MG63 (cell line): Measurements from ENCODE around the gene AIG1. TPM values are rescaled to one million over a fixed set of nuclear protein-coding genes. Genes with fewer than 3 reads are reported as not detected.

ENCODE experiments used
- DNase-seq: peaks from one replicate; pipeline ENCODE4 v3.0.0-alpha.2; 2020
- H3K27me3 ChIP-seq: fragments of 250-450 bp; sonication (Bioruptor Pico); 2 replicates; pipeline ENCODE4 v1.5.1; 2020; ENCODE audit warnings: mild to moderate bottlenecking, moderate library complexity
- H3K36me3 ChIP-seq: fragments of 250-450 bp; sonication (Bioruptor Pico); 2 replicates; pipeline ENCODE4 v1.5.1; 2020; ENCODE audit warnings: mild to moderate bottlenecking, moderate library complexity
- H3K4me3 ChIP-seq: fragments of 250-450 bp; sonication (Bioruptor Pico); 2 replicates; pipeline ENCODE4 v1.5.1; 2020; ENCODE audit warnings: mild to moderate bottlenecking, moderate library complexity
- H3K9me3 ChIP-seq: fragments of 250-450 bp; sonication (Bioruptor Pico); 2 replicates; pipeline ENCODE4 v1.5.1; 2020; ENCODE audit warnings: mild to moderate bottlenecking, moderate library complexity
- total RNA-seq: library from RNA; depleted of rRNA; stranded (reverse); fragments of >200 nt; shearing (Covaris generic); gene quantifications from 2 replicates; pipeline ENCODE4 v1.2.3, GENCODE V29; 2014; ENCODE audit warnings: low replicate concordance; rRNA removed

Gene AIG1
- total RNA-seq, 1 experiment from 2014 or later: 42.5 TPM

- Histone ChIP-seq H3K9me3 (no peaks in the 10 kb centered on the region), H3K4me3 (no peak overlapping the region), H3K36me3 (no peaks in the 10 kb centered on the region), H3K27me3 (no peaks in the 10 kb centered on the region)
- no peak for DNase-seq
These were observed 316.2 kb downstream of the AIG1 start for GRCh38 chr6:143376861-143377260.

- Histone ChIP-seq H3K36me3 (no peaks in the 10 kb centered on the region), H3K9me3 (no peaks in the 10 kb centered on the region), H3K27me3 (no peaks in the 10 kb centered on the region), H3K4me3 (no peak overlapping the region)
- DNase-seq: no peak
These were observed 324.9 kb downstream of the AIG1 start for GRCh38 chr6:143385636-143386035.

- Histone ChIP-seq H3K9me3 (no peaks in the 10 kb centered on the region), H3K4me3 (no peak overlapping the region), H3K27me3 (no peaks in the 10 kb centered on the region), H3K36me3 (no peaks in the 10 kb centered on the region)
- DNase-seq: no peak
These were observed 329.6 kb downstream of the AIG1 start for GRCh38 chr6:143390278-143390677.

Other genes starting within 250 kb of the AIG1 start
- gene HIVEP2, start 115.7 kb upstream of the AIG1 start, total RNA-seq: 2.4 and 3.1 TPM in 2 replicates